Lower lobe of right lung (tissue), 2 donors: ENCODE measurements around the gene PLD4. TPM values are rescaled to one million over a fixed set of nuclear protein-coding genes. Genes with fewer than 3 reads are reported as not detected.

Experiments used
- ATAC-seq, 2 donors: fragments of 200-7000 bp; cut with Tn5 transposase; one replicate each; pipeline ENCODE4 v1.9.1; 2020 to 2022; ENCODE audit warnings: mild to moderate bottlenecking in 2 of 2, moderate library complexity in 2 of 2
- DNase-seq: peaks from one replicate; pipeline ENCODE4 v3.0.0-alpha.2; 2020
- H3K27ac ChIP-seq: fragments of 200-600 bp; one replicate; pipeline ENCODE4 v1.8.0; 2022
- H3K27me3 ChIP-seq: fragments of 200-600 bp; one replicate; pipeline ENCODE4 v1.8.0; 2022; ENCODE audit warnings: low read depth
- H3K36me3 ChIP-seq: fragments of 200-600 bp; one replicate; pipeline ENCODE4 v1.8.0; 2022; ENCODE audit warnings: mild to moderate bottlenecking
- H3K4me1 ChIP-seq: fragments of 200-600 bp; one replicate; pipeline ENCODE4 v1.8.0; 2022
- H3K4me3 ChIP-seq: fragments of 200-600 bp; one replicate; pipeline ENCODE4 v1.8.0; 2022; ENCODE audit warnings: mild to moderate bottlenecking
- H3K9me3 ChIP-seq: fragments of 200-600 bp; one replicate; pipeline ENCODE4 v1.8.0; 2022
- intact Hi-C: fragments of 100-400 bp; cut with DNase I; formaldehyde crosslinking; loops from one replicate; pipeline ENCODE4 v1.11.0; 2022
- total RNA-seq: library from RNA; stranded (reverse); fragmentation: NEBNext Ultra II Directional; extraction: Animal tissue kit (Norgen Biotek cat#: 25700); gene quantifications from one replicate; pipeline ENCODE4 v1.2.1, GENCODE V29; 2021
- TF ChIP-seq, protein P1 (sequence below): fragments of 200-600 bp; IDR thresholded peaks from one replicate; pipeline ENCODE4 v1.8.0; 2022; ENCODE audit warnings: antibody characterized with exemption, mild to moderate bottlenecking
- donor health status: DM: no; HTN: yes; CAD: no; lungs with severe emphysema.

Gene PLD4
- total RNA-seq, 1 donor from 2014 or later, result 1.2 TPM

DNA sequence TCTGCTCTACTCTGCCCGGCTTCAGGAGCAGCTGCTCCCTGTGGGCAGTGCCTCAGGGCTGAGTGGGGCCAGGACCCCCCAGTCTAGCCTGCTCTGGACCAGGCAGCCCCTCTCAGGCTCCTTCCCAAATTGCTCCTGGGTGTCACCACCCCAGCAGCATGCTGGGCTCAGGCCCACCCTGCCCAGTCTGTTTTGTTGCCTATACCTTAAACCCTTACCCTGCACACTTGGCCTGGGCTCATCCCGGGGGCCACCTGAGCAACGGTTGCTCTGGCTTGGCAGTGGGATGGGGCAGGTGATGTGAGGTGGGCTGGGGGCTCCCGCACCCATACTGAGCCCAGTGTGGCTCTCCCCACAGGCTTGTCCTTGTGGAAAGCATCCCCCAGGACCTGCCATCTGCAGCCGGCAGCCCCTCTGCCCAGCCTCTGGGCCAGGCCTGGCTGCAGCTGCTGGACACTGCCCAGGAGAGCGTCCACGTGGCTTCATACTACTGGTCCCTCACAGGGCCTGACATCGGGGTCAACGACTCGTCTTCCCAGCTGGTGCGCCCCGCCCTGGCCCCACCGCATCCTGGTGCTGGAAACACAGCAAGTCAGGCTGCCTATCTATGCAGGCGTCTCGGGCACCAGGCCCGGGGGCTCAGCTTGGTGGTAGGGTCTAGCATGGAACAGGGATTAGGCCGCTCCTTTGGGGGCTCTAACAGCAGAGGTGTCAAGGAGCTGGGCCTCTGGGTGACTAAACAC is 3.9 kb downstream of the PLD4 start:
- Histone ChIP-seq H3K27ac (no peak overlapping the region), H3K36me3 (no peaks in the 10 kb centered on the region), H3K4me3 (no peak overlapping the region), H3K4me1 (peaks cover 15% of the 10 kb centered on the region), H3K9me3 (no peaks in the 10 kb centered on the region), H3K27me3 (peaks cover 5% of the 10 kb centered on the region)
- ATAC-seq (no peak), DNase-seq (no peak)
- TF ChIP-seq, protein P1, sequence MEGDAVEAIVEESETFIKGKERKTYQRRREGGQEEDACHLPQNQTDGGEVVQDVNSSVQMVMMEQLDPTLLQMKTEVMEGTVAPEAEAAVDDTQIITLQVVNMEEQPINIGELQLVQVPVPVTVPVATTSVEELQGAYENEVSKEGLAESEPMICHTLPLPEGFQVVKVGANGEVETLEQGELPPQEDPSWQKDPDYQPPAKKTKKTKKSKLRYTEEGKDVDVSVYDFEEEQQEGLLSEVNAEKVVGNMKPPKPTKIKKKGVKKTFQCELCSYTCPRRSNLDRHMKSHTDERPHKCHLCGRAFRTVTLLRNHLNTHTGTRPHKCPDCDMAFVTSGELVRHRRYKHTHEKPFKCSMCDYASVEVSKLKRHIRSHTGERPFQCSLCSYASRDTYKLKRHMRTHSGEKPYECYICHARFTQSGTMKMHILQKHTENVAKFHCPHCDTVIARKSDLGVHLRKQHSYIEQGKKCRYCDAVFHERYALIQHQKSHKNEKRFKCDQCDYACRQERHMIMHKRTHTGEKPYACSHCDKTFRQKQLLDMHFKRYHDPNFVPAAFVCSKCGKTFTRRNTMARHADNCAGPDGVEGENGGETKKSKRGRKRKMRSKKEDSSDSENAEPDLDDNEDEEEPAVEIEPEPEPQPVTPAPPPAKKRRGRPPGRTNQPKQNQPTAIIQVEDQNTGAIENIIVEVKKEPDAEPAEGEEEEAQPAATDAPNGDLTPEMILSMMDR, result no peak
- intact Hi-C loops, result no loop called here

DNA sequence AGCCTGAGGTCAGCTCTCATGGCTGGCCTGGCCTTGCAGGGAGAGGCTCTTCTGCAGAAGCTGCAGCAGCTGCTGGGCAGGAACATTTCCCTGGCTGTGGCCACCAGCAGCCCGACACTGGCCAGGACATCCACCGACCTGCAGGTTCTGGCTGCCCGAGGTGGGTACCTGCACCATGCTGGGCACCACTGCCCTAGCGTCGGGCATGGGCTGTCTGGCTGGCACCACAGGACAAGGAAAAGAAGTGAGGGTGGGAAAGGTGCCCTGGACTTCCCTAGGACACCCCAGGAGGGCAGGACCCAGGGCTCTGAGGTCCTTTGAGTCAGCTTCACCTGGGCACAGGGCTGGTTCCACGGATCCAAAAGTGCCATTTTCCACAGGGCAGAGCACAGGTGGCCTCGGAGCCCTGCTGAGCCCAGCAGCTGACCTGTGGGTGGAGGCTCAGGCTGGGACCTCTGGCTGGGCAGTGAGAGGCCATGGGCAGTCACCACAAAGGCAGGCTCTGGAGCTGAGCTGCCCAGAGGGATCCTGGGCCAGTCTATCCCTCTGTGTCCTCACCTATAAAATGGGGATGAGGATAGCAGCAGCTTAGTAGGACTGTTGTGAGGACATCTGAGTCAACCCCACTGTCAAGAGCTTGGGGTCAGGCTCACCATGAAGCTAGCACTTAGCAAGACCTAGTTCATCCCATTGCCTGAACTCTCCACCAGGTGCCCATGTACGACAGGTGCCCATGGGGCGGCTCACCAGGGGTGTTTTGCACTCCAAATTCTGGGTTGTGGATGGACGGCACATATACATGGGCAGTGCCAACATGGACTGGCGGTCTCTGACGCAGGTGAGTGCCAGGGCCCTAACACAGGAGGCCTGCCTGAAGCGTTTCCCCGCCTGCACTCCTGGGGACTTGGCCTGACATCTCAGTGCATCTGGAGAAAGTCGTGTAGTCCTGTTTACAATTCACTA is 4.9 kb downstream of the PLD4 start:
- peaks cover 20% of the 10 kb centered on the region for H3K4me1 ChIP-seq
- H3K4me3 ChIP-seq, result no peak overlapping the region
- no peak overlapping the region for H3K27ac ChIP-seq
- H3K27me3 ChIP-seq, result peaks cover 11% of the 10 kb centered on the region
- DNase-seq, result no peak
- no peaks in the 10 kb centered on the region for H3K9me3 ChIP-seq
- H3K36me3 ChIP-seq, result no peaks in the 10 kb centered on the region
- TF ChIP-seq, protein P1, result no peak
- ATAC-seq, result no peak
- intact Hi-C loops, result no loop called here

DNA sequence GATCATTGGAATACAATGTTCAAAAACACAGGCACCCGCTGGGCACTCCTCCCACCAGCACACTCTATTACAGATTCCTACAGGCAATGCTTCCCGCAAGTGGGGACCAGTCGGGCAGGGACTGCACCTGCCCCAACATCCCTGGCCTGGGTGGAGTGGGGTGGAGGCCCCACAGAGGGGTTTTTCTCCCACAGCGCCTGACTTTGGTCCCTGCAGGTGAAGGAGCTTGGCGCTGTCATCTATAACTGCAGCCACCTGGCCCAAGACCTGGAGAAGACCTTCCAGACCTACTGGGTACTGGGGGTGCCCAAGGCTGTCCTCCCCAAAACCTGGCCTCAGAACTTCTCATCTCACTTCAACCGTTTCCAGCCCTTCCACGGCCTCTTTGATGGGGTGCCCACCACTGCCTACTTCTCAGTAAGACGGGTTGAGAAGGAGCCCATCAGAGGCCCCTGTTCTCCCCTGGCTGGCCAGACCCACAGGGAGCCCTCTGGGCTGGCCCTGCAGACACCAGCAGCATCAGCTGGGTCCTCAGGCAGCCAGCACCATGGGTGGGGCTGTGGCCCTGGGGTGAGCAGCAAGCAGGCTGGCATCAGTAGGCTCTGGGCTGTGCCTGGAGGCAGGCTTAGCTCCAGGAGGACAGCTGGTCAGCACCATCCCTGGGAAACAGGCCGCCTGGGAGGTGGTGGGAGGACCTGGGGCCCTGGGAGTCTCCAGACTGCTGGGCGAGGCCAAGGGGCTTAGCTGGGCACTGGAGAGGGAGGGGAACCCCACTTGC is 6.0 kb downstream of the PLD4 start:
- no peak for DNase-seq
- H3K27me3 ChIP-seq, result peaks cover 11% of the 10 kb centered on the region

DNA sequence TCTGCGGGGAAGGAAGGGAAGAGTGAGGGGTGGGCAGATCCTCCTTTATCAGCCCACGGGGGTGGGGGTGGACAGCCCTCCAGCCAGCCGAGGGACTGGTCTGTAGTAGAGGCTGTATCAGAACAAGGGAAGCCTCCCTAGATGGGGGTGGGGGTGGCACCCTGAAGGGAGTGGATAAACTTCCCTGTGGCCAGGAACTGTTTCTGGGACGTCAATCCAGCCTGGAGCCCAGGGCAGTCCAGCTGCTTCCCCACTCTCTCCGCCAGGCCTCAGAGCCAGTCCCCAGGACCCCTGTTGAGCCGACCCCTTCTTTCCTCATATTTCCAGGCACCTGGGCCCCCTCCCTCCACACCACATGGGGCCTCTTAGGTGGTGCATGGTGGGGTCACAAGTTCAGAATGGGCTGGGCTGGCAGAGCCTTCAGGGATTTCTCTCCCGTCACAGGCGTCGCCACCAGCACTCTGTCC is 6.7 kb downstream of the PLD4 start:
- intact Hi-C loops, result no loop called here
- Histone ChIP-seq H3K4me1 (peaks cover 20% of the 10 kb centered on the region), H3K36me3 (no peaks in the 10 kb centered on the region), H3K27me3 (peaks cover 11% of the 10 kb centered on the region), H3K27ac (no peak overlapping the region), H3K4me3 (no peak overlapping the region), H3K9me3 (no peaks in the 10 kb centered on the region)
- no peak for ATAC-seq
- DNase-seq, result peak; percentile 34
- TF ChIP-seq, protein P1, result no peak

More for the DNA sequence above, 6.0 kb downstream of the PLD4 start:
- ATAC-seq, result no peak
- Histone ChIP-seq H3K4me3 (no peak overlapping the region), H3K27ac (no peak overlapping the region), H3K9me3 (no peaks in the 10 kb centered on the region), H3K36me3 (no peaks in the 10 kb centered on the region), H3K4me1 (peaks cover 20% of the 10 kb centered on the region)
- intact Hi-C loops, result no loop called here
- TF ChIP-seq, protein P1, result no peak
